ENCODE results near the gene GNAS. TPM values are rescaled to one million over a fixed set of nuclear protein-coding genes. Genes with fewer than 3 reads are reported as not detected.

Gene GNAS
- total RNA-seq, 6 experiments from 2014 or later = 254 to 400 (median 287) TPM

DNA sequence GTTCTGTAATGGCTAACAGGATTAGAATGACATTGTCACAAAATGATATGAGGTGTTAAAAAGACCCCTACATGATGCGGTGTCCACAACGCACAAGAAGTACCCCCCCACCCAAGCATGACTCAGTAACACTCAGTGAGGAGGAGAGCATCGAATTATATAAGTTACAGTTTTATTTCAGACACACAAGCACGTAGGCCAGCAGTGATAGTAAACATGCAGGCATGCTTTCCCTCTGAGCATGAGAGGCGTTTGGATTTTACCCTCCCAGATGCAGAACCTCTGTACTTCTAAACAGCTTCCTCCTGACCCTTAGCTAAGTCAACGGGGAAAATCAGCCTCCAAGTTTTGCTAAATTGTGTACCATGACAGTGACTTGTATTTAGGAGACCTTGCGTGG is 23.9 kb downstream of the GNAS start:
- H3K27me3 ChIP-seq = no peaks in the 10 kb centered on the region
- WGBS (ENCODE audit: insufficient coverage, low coverage, low lambda C conversion rate, missing lambda C conversion rate) = 65% methylated on average over 7 of the region's 7 CpGs
- no peak overlapping the region for H3K4me3 ChIP-seq
- no peaks in the 10 kb centered on the region for H3K4me1 ChIP-seq
- H3K36me3 ChIP-seq = no peaks in the 10 kb centered on the region
- no peaks in the 10 kb centered on the region for H3K9me3 ChIP-seq
- intact Hi-C loops (cut with DNase I) = loop anchor here in 1 of 2 donors (5.0 kb wide), 1 partner anchor 346 kb away; no protein-coding TSS in a partner anchor
- TF ChIP-seq, protein P1, sequence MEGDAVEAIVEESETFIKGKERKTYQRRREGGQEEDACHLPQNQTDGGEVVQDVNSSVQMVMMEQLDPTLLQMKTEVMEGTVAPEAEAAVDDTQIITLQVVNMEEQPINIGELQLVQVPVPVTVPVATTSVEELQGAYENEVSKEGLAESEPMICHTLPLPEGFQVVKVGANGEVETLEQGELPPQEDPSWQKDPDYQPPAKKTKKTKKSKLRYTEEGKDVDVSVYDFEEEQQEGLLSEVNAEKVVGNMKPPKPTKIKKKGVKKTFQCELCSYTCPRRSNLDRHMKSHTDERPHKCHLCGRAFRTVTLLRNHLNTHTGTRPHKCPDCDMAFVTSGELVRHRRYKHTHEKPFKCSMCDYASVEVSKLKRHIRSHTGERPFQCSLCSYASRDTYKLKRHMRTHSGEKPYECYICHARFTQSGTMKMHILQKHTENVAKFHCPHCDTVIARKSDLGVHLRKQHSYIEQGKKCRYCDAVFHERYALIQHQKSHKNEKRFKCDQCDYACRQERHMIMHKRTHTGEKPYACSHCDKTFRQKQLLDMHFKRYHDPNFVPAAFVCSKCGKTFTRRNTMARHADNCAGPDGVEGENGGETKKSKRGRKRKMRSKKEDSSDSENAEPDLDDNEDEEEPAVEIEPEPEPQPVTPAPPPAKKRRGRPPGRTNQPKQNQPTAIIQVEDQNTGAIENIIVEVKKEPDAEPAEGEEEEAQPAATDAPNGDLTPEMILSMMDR (IDR thresholded peaks at IDR 0.05) = no peak
- no peak for TF ChIP-seq POLR2A (IDR thresholded peaks at IDR 0.05)
- ATAC-seq (no peak), DNase-seq (no peak)
- no peak overlapping the region for H3K27ac ChIP-seq

- Histone ChIP-seq H3K36me3 (no peaks in the 10 kb centered on the region), H3K27me3 (no peaks in the 10 kb centered on the region), H3K4me3 (no peak overlapping the region), H3K4me1 (no peaks in the 10 kb centered on the region), H3K9me3 (no peaks in the 10 kb centered on the region), H3K27ac (no peak overlapping the region)
- no peak for DNase-seq
- no peak for ATAC-seq
- intact Hi-C loops (cut with DNase I) = loop anchor here in 1 of 2 donors (5.0 kb wide), 1 partner anchor 345 kb away; no protein-coding TSS in a partner anchor
- no peak for TF ChIP-seq POLR2A (IDR thresholded peaks at IDR 0.05)
- TF ChIP-seq, protein P1 (IDR thresholded peaks at IDR 0.05) = no peak
- 79% methylated on average over 10 of the region's 11 CpGs for WGBS (ENCODE audit: insufficient coverage, low coverage, low lambda C conversion rate, missing lambda C conversion rate)
Measured at GRCh38 chr20:58877050-58877975, 24.8 kb downstream of the GNAS start.

GRCh38 chr20:58877976-58878360 is 25.5 kb downstream of the GNAS start:
- no peak overlapping the region for H3K4me3 ChIP-seq
- 100% methylated on average over 1 of the region's 4 CpGs for WGBS (ENCODE audit: insufficient coverage, low coverage, low lambda C conversion rate, missing lambda C conversion rate)
- TF ChIP-seq POLR2A (IDR thresholded peaks at IDR 0.05) = no peak
- TF ChIP-seq, protein P1 (IDR thresholded peaks at IDR 0.05) = no peak
- ATAC-seq (no peak), DNase-seq (no peak)
- H3K9me3 ChIP-seq = no peaks in the 10 kb centered on the region
- H3K36me3 ChIP-seq = no peaks in the 10 kb centered on the region
- no peaks in the 10 kb centered on the region for H3K27me3 ChIP-seq
- no peaks in the 10 kb centered on the region for H3K4me1 ChIP-seq
- H3K27ac ChIP-seq = no peak overlapping the region
- intact Hi-C loops (cut with DNase I) = loop anchor here in 1 of 2 donors (5.0 kb wide), 1 partner anchor 344 kb away; no protein-coding TSS in a partner anchor

DNA sequence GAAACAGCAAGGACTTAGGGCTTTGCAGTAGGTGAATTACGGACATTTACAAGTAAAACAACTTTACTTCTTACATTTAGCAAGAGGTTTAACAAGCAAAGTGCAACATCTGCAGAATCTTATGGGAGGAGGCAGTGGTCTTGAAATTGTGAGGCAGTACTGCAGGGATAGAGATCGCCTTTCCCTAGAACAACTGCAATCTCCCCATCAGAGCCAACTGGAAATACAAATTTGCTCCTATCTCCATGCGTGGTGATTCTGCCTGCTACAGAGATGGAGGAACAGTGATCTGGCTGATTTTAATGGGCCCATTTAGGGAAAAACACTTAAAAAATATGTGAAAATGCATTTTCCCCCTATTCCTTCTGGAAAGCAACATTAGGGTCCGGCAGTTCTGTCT is 25.9 kb downstream of the GNAS start:
- intact Hi-C loops (cut with DNase I) = loop anchor here in 1 of 2 donors (5.0 kb wide), 1 partner anchor 344 kb away; no protein-coding TSS in a partner anchor
- DNase-seq (no peak), ATAC-seq (no peak)
- H3K4me1 ChIP-seq = no peaks in the 10 kb centered on the region
- H3K9me3 ChIP-seq = no peaks in the 10 kb centered on the region
- TF ChIP-seq POLR2A (IDR thresholded peaks at IDR 0.05) = no peak
- TF ChIP-seq, protein P1 (IDR thresholded peaks at IDR 0.05) = no peak
- H3K27me3 ChIP-seq = no peaks in the 10 kb centered on the region
- H3K27ac ChIP-seq = no peak overlapping the region
- 87% methylated on average over 4 of the region's 4 CpGs for WGBS (ENCODE audit: insufficient coverage, low coverage, low lambda C conversion rate, missing lambda C conversion rate)
- H3K36me3 ChIP-seq = no peaks in the 10 kb centered on the region
- no peak overlapping the region for H3K4me3 ChIP-seq

Measured in right lobe of liver (tissue), 6 donors.